ENCODE measurements around the gene TMCO2. TPM values are rescaled to one million over a fixed set of nuclear protein-coding genes. Genes with fewer than 3 reads are reported as not detected.

TMCO2 gene
- total RNA-seq, 1 donor from 2014 or later, result not detected

DNA sequence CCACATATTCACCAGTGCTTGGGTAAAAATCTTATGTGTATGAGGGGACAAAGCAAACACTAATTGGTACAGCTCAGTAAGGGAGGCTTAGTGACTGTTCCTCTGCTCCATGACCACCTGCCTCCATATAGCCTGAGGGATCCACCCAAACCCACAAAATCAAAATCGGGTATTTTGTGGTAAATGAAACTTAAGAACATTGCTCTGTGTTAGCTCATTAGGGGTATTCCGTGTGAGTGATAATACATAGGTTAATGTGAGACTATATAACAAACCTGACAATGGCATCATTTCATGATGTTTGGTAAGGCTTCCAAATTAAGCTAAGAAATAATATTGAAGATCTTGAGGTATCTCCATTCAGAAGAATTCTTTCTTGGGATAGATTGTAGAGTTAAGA is 43.6 kb downstream of the TMCO2 start:
- Histone ChIP-seq H3K9me3 (no peaks in the 10 kb centered on the region), H3K27me3 (no peaks in the 10 kb centered on the region), H3K4me3 (no peak overlapping the region), H3K27ac (no peak overlapping the region), H3K4me1 (no peaks in the 10 kb centered on the region), H3K36me3 (peaks cover 43 to 76% of the 10 kb centered on the region in 2 donors)
- no peak for DNase-seq (ENCODE audit: low spot score in 2 of 2)
- TF ChIP-seq CTCF (IDR thresholded peaks at IDR 0.05), result no peak
- intact Hi-C loops (cut with DNase I), result loop anchor here (5.0 kb wide), 1 partner anchor 49 kb away; no protein-coding TSS in a partner anchor

- peak in 1 of 2 donors; percentile 39 for DNase-seq (ENCODE audit: low spot score in 2 of 2)
- no peak for TF ChIP-seq CTCF (IDR thresholded peaks at IDR 0.05)
Measured at GRCh38 chr1:40299366-40300248, 51.9 kb downstream of the TMCO2 start.

DNA sequence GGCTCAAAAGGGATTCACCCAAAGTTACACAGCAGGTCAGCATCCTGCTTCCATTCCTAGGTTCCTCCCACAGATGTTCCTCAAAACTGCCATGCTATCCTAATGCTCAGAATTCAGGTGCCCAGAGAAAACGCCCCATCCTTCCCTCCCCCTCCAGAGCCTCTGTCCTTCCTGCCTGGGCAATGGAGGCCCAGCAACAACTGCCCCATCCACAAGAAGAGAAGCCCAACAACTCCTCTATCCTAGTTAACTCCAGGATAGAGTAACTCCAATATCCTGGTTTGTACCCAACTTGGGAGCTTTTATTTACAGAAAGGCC is 52.5 kb downstream of the TMCO2 start:
- no peak overlapping the region for H3K4me3 ChIP-seq
- peak in 1 of 2 donors; percentile 15 for DNase-seq (ENCODE audit: low spot score in 2 of 2)
- no peaks in the 10 kb centered on the region for H3K27me3 ChIP-seq
- peaks cover 5 to 7% of the 10 kb centered on the region in 2 donors for H3K36me3 ChIP-seq
- H3K9me3 ChIP-seq, result no peaks in the 10 kb centered on the region
- H3K27ac ChIP-seq, result no peak overlapping the region
- intact Hi-C loops (cut with DNase I), result no loop called here
- TF ChIP-seq CTCF (IDR thresholded peaks at IDR 0.05), result no peak
- no peaks in the 10 kb centered on the region for H3K4me1 ChIP-seq

More at GRCh38 chr1:40299366-40300248, 51.9 kb downstream of the TMCO2 start:
- H3K27me3 ChIP-seq, result no peaks in the 10 kb centered on the region
- H3K4me3 ChIP-seq, result no peak overlapping the region
- no peaks in the 10 kb centered on the region for H3K9me3 ChIP-seq
- intact Hi-C loops (cut with DNase I), result no loop called here
- peaks cover 5 to 9% of the 10 kb centered on the region in 2 donors for H3K36me3 ChIP-seq
- no peak overlapping the region for H3K27ac ChIP-seq
- H3K4me1 ChIP-seq, result no peaks in the 10 kb centered on the region

- intact Hi-C loops (cut with DNase I), result no loop called here
- Histone ChIP-seq H3K27ac (no peak overlapping the region), H3K4me3 (no peak overlapping the region), H3K27me3 (no peaks in the 10 kb centered on the region), H3K36me3 (peaks cover 5 to 7% of the 10 kb centered on the region in 2 donors), H3K4me1 (no peaks in the 10 kb centered on the region), H3K9me3 (no peaks in the 10 kb centered on the region)
- no peak for TF ChIP-seq CTCF (IDR thresholded peaks at IDR 0.05)
- peak in 1 of 2 donors; percentile 22 for DNase-seq (ENCODE audit: low spot score in 2 of 2)
Measured at GRCh38 chr1:40300651-40301050, 52.9 kb downstream of the TMCO2 start.

DNA sequence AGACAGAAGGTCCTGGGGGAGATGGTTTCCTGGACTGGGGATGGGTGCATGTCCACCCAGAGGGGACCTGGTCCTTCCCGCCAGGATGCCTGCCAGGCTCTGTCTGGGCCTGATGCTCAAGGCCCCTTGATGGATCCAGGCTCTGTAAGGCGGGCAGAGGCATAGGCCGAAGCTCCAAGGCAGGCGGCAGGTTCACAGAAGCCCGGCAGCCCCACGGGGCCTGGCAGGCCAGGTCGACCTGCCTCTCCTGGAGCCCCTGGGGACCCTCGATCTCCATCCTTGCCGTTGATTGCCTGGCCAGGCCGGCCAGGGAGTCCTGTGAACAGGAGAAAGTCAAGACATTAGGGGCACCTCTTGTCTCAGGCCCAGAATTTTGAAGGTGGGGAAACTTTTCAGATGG is 53.3 kb downstream of the TMCO2 start:
- Histone ChIP-seq H3K27me3 (no peaks in the 10 kb centered on the region), H3K4me3 (no peak overlapping the region), H3K36me3 (peaks cover 5 to 7% of the 10 kb centered on the region in 2 donors), H3K9me3 (no peaks in the 10 kb centered on the region), H3K27ac (no peak overlapping the region), H3K4me1 (no peaks in the 10 kb centered on the region)
- TF ChIP-seq CTCF (IDR thresholded peaks at IDR 0.05), result no peak
- intact Hi-C loops (cut with DNase I), result no loop called here
- DNase-seq (ENCODE audit: low spot score in 2 of 2), result peak in 1 of 2 donors; percentile 43

Other genes with a start within 250 kb of the TMCO2 start
- gene CAP1, start 207.2 kb upstream of the TMCO2 start, total RNA-seq, result 252 TPM
- 84.2 TPM for gene PPT1, start 150.7 kb upstream of the TMCO2 start, total RNA-seq
- 7.1 TPM for gene RLF, start 86.5 kb upstream of the TMCO2 start, total RNA-seq
- gene ZMPSTE24, start 10.3 kb downstream of the TMCO2 start, total RNA-seq, result 61.8 TPM
- 4.5 TPM for gene COL9A2, start 69.3 kb downstream of the TMCO2 start, total RNA-seq
- gene SMAP2, start 125.8 kb downstream of the TMCO2 start, total RNA-seq, result 33.5 TPM
- gene ZFP69B, start 202.5 kb downstream of the TMCO2 start, total RNA-seq, result 3.8 TPM
- gene ZFP69, start 229.4 kb downstream of the TMCO2 start, total RNA-seq, result 2.8 TPM